Measurements from ENCODE around the gene PPP1R16B.

DNA sequence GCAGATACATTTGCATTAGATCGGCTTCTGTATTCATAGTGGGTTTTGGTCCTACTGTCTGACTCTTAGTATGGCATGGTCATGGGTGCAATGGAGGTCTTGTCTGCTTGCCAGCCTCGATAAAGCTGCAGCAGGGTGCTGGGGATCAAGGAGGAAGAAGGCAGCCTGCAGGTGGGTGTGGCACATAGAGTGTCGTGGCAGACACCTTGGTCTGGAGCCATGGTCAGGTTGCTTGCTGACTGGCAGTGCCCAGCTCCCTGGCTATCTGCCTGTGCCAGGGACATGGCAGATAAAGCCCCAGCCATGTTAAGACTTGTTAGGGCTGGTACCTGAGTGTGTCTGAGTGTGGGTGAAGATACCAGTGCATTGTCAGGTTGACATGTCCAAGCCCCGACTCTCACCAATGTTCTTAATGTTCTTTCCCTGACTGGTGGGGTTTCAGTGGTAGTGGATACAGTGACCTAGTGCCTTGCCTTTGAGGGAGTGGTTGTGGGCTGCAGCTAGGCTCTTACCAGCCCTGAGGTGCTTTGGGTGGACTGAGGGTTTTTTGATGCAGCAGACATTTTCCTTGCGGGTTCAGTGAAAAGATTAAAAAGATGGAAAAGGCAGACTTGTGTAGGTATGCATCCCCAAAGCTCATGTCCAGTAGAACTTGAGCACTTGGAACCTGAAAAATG, 122.5 kb downstream of the PPP1R16B start:
- TF ChIP-seq PAX5 (IDR thresholded peaks at IDR 0.05; ENCODE audit: insufficient read depth, low read length, severe bottlenecking): no peak
- TF ChIP-seq POLR2AphosphoS5 (IDR thresholded peaks at IDR 0.05; ENCODE audit: low read depth, low read length): no peak
- no peak for TF ChIP-seq TAF1 (IDR thresholded peaks at IDR 0.05; ENCODE audit: low read depth, low read length)

Data from GM12891 (cell line).